Astrocyte of the hippocampus (primary cell): ENCODE results near the gene MINDY3.
"Not testable (repeated sequence)": the region's sequence is repeated elsewhere in the genome, so short reads cannot be mapped to it uniquely, and the experiment has no call there.

Experiments used
- DNase-seq: peaks from one replicate; pipeline ENCODE4 v3.0.0; 2011; ENCODE audit warnings: low read depth, low spot score

Gene MINDY3

DNA sequence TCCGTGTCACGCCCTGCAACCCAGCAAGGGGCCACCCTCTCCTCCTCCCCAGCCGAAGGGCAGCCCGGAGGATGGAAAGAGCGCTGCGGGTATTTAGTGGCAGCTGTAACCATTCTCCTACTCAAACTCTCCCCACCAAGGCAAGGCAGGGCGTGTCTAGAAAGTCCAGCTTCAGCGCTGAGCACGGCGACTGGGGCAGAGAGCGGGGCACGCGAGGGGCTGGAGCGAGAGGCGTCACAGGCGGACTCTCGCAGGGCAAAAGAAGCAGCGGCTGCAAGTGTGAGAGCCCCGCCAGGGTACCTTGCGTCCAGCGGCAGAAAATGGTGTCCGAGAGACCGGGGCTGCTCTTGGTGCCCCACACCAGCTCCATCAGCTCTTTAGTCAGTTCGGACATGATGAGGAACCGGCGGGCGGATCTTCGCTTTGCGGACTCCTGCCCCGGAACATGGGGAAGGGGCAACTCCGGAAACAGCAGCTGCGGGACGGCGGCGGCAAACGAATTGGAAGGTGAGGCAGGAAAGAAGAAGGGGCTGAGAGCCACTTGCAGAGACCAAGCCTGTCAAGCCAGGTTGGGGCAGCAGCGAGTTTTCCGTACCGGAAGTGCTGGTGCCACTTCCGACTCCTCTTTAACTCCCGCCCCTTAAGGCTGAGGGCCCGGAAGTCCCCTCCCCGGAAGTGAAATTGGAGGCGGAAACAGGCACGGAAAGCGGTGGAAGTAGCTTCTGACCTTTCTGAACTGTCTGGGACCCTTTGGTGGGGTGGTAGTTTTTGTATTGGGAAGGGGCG is at the start of gene MINDY3:
Gene MINDY3, minus strand, starts transcription at position 602 of the 786 bp plus-strand sequence. Its CDS starts 208 bp downstream, at position 394.
- DNase-seq: peak; percentile 87

DNA sequence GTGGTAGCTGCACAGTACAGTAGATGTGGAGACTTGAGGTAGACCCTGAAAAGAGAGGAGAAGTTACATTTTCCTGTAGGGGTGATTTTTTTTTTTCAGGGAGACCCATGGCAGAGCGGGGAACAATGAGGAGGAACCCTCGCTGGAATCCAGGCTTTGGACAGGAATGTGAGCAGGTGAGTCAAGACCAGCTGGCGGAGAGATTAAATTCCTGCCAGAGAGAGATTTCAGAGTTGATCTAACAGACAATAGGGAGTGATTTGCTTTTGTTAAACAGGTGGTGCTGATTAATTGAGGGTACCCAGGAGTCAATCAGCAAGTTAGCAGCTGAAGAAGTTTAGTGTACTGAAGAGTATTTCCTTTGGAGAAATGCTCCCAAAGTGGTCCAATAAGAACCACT is 41.6 kb upstream of the MINDY3 start:
- no peak for DNase-seq

DNA sequence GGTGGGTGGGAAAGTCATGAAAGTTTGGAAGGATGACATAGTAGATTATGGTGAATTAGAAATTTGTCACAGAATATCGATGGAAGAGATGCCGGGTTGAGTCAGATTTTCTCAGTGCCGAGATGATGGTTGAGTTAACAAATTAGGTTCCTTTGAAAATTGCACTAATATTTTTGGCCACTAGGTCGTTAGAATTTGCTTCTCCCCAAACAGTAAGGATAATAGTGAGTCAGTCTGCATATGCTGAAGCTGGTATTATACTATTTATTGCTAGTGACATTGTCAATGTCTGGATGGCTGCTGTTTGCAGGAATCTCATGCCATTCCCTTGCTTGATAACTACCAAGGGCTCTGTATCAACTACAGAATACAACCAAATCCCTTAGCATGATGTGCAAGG is 37.7 kb upstream of the MINDY3 start:
- DNase-seq: no peak

DNA sequence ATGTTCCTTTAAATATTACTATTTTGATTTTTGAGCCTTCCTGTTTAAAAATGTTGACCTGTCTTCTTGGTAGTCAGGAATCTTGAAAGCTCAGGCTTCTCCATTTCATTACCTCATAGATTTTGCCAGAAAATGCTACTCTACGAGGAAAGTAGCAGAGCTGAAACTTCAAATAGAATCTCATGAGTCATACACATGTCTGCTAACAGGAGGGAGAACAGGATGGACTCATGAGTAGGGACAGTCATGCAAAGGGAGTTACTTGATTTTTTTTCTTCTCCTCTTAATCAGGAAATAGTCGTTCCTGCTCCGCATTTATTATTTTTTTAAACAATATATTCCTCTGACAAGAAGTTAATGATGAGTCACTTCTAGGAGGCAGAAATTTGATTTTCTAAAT is 37.0 kb upstream of the MINDY3 start:
- DNase-seq: peak; percentile 7

DNA sequence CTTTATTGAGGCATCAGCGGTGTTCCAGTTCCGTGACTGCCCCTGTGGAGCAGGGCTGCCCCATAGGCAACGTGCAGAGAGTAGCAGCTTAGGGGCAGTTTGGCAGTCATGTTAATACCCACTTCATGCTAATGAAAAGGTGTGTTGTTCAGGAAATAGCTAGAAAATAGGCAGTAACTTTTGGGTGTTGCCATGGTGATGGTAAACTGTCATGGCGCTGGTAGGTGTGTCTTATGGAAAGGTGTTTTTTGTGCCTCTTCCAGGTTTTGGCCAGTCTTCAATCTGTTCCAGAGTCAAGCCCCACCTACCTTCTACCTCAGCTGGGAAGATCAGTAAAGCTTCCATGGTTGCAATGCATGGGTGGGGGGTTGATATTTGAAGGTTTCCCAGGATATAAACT is 36.3 kb upstream of the MINDY3 start:
- no peak for DNase-seq

DNA sequence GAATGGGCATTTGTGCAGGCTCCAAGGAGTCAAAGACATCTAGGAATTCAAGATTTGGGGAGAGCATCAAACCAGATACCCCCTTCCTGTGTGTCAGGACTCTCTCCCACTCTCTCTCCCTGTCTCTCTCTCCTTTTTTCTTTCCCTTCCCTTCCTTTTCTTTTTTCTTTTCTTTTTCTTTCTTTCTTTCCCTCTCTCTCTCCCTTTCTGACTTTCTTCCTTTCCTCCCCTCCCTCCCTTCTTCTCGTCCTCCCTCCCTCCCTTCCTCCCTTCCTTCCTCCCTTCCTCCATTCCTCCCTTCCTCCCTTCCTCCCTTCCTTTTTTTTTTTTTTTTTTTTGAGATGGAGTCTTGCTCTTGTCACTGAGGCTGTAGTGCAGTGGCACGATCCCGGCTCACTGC is 24.1 kb upstream of the MINDY3 start:
- no peak for DNase-seq

DNA sequence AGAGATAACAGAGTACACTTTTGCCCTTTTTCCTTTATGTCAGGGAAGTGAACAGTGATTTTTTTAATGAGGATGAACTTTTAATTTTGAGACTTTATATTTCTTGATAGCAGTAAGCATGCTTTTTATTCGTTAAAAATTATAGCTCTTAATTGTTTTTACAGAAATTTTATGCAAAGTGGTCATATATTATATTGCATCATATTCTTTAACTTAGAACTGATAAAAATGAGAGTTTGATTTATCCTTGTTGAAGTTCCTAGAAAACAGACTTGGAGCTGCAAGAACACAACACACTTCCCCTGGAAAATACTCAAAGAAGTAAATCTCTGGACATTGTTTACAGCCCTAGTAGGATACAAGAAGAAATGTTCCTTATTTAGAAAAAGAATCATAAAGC is 21.2 kb upstream of the MINDY3 start:
- DNase-seq: no peak

DNA sequence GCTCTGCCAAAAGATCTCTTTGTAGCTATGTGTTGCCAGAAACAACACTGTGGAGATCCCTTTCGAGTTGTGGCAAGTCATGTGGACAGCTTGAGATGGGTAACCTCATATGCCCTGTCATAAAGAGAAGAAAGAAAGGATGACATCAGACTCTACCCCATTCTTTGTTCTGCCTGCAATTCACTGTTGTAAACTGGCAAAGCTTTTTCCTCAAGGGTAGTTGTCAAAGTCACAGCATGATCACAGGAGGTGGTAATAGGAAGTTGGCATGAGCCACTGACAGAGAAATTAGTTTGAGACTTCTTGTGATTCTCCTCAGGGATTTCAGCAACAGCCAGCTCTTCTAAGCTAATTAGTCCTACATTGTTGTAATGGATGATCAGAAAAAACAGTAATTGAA is 19.4 kb upstream of the MINDY3 start:
- no peak for DNase-seq

DNA sequence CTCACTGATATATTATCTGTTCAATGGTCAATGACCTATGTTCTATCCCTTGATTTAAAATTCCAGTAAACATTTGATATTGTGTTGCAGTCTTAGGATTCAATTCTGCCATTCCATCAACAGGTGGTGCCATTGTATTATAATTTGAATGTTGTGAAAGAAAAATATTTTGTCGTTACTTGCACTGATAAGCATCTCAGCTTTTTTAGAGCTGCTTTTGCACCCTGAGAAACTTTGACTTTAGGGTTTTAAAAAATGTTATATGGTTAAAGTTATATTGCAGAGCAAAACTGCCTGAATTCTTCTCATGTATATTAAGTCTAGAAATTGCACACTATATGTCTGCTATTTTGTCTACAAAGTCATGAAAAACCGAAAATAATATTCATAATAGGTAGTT is 18.8 kb upstream of the MINDY3 start:
- DNase-seq: peak; percentile 51

DNA sequence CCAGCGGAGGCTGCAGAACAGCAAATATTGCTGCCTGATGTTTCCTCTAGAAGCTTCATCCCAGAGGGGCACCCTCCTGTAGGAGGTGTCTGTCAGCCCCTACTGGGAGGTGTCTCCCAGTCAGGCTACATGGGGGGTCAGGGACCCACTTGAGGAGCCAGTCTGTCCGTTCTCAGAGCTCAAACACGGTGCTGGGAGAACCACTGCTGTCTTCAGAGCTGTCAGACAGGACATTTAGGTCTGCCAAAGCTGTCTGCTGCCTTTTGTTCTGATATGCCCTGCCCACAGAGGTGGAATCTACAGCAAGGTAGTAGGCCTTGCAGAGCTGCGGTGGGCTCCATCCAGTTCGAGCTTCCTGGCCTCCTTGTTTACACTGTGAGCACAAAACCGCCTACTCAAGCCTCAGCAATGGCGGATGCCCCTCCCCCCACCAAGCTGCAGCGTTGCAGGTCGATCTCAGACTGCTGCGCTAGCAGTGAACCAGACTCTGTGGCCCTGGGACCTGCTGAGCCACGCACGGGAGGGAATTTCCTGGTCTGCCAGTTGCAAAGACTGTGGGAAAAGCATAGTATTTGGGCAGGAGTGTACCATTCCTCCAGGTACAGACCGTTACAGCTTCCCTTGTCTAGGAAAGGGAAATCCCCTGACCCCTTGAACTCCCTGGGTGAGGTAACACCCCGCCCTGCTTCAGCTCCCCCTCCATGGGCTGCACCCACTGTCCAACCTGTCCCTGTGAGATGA is 17.7 kb upstream of the MINDY3 start:
- DNase-seq: no peak

DNA sequence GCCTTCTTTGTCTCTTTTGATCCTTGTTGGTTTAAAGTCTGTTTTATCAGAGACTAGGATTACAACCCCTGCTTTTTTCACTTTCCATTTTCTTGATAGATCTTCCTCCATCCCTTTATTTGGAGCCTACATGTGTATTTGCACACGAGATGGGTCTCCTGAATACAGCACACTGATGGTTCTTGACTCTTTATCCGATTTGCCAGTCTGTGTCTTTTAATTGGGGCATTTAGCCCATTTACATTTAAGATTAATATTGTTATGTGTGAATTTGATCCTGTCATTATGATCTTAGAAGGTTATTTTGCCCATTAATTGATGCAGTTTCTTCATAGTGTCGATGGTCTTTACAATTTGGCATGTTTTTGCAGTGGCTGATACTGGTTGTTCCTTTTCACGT is 16.0 kb upstream of the MINDY3 start:
- not testable (repeated sequence) for DNase-seq

DNA sequence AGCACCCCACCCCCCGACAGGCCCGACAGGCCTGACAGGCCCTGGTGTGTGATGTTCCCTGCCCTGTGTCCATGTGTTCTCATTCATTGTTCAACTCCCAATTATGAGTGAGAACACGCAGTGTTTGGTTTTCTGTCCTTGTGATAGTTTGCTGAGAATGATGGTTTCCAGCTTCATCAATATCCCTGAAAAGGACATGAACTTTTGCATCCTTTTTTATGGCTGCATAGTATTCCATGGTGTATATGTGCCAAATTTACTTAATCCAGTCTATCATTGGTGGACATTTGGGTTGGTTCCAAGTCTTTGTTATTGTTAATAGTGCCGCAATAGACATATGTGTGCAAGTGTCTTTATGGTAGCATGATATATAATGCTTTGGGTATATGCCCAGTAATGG is 12.3 kb upstream of the MINDY3 start:
- DNase-seq: not testable (repeated sequence)

DNA sequence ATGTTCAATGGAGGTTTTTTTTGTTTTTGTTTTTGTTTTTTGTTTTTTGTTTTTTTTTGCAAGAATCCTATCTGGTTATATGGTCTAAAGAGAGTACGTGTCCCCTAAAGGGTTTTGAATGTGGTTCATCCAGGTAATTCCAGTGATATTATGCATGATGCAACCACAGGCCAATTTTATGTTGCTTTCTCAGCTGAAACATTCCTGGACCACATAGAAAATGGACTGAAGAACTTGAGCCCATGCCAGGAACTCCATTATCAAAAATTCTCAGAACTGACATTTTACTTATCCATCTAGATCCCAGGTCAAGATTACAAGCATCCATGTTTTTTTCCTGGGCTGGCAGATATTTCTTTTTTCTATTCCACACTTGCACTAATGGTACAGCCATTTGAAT is 11.5 kb upstream of the MINDY3 start:
- DNase-seq: no peak

DNA sequence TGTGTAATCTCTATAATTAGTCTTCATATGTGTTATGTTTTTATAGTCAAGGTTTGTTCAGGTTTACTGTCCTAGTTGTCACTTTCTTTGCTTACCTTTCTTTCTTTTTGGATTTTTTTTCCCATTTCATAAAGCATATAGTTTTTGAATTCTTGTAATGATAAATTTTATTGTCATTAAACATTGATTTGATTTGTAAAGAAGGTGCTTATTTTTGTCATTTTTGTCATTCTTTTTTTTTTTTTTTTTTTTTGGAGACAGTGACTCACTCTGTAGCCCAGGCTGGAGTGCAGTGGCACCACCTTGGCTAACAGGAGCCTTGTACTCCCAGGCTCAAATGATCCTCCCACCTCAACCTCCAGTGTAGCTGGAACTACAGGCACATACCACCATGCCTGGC is 9.6 kb upstream of the MINDY3 start:
- DNase-seq: no peak

DNA sequence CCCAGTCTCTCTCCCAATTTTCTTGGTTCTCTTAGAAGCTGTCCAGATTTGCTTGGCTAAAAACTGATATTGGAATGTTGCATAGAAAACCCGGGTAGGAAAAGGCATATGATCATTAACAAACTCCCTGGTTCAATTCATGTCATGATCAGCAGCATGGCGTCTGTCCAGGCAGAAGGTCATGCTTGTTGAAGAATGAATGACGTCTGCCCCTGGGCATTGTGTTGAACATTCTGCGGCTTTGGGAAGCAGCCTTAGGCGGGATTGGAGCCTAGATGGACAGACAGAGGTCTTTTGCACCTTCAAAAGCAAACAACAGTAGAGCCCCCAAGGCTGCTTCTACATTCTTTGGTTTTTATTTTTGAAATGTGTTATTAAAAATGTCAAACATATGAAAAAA is 7.7 kb upstream of the MINDY3 start:
- peak; percentile 12 for DNase-seq

DNA sequence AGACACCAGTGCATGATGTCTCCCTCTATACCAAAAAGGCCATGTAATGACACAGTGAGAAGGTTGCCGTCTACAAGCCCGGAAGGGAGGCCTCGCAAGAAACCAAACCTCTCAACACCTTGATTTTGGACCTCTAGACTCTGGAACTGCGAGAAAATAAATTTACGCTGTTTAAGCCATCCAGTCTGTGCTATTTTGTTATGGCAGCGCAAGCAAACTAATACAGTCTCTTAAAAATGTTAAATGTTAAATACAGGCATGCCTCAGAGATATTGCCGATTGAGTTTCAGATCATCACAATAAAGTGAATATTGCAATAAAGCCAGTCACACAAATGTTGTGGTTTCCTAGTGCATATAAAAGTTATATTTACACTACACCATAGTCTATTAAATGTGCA is 5.0 kb upstream of the MINDY3 start:
- DNase-seq: no peak

DNA sequence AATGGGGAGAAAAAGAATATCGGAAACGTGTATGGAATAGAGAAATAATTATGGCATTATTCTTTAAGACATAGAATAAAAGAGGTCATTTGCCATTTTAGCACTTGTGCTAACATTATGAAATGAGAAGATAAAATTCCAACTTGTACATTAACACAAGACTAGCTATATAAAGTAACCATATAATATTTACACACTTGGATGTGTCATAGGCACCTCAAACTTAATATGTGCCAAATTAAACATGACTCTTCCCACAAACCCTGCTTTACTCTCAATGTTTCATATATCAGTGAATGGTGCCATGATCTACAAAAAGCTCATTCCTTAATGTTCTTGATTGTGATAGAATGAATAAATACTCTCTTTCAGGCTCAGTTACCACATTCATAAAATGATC is 4.1 kb upstream of the MINDY3 start:
- no peak for DNase-seq

DNA sequence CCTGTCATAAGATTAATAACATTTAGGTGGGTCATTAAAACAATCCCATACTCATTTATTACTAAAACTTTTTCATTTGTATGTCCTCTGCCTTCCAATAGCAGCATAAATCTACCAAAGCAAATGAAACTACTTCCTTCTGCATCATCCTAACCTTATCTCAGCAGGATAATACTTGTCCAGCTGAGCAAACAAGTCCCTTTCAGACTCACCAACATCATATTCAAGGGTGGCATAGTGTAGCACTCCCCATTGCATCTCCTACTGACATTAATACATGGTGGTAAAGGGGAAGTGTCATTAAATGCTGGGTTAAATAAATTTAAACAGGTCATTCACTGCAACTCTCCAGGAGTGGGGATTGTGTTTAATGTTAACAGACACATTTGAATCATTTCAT is 3.4 kb upstream of the MINDY3 start:
- no peak for DNase-seq

DNA sequence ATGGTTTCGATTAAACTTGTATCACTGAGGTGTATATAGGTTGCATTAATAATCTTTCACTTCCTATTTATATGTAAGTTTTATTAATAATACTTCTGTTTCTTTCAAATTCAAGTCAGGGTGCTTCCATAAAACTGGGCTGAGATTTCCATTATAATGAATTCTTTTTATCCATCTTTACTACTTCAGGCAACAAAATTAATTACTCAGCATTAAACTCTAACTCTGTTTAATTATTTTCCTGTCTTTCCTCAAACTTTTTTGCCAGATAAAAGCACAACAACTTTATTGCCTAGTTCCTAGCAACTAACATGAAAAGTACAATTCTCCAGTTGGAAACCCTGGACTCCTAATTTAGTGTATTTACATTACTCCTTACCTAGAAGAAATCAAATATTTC is 3.0 kb upstream of the MINDY3 start:
- no peak for DNase-seq

DNA sequence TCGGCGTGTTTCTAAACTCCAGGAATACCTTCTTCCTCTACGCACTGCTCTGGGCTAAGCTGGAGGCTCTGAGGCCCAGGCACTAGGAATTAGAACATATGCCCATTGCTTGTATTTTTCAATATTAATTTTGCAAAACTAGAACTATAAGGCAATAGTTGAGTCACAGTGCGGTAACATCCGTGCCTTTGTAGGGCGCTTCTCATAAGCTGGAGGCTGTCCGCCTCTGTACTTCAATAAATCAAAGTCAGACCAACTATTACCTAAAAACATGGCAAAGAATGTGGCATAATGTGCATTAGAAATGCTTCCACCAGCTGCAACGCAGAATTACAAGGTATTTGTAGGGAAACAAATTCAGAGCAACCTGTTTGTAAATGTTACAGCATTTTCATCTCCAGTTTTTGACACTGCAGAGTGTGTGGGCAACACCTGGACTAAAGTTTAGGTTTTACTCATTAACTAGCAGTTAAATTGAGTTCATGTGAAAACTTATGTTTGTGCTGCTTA is 440 bp upstream of the MINDY3 start:
- no peak for DNase-seq

DNA sequence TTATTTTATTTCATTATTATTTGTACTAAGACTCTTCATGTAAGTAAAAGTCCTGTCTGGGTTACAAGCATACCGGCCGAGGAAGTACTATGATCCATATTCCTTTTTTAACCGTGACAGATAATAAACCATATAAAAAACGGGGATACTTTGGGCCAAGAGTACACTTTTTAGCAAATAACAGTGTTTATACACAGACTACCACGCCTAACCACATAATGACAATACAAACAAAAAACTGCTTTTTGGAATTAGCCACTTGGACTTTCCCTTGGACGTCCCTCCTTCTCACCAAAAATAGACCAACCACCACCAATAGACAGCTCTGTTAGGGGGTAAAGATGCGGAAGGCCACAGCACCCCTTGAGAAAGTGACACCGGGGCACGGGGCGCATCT is 800 bp downstream of the MINDY3 start:
- DNase-seq: no peak

DNA sequence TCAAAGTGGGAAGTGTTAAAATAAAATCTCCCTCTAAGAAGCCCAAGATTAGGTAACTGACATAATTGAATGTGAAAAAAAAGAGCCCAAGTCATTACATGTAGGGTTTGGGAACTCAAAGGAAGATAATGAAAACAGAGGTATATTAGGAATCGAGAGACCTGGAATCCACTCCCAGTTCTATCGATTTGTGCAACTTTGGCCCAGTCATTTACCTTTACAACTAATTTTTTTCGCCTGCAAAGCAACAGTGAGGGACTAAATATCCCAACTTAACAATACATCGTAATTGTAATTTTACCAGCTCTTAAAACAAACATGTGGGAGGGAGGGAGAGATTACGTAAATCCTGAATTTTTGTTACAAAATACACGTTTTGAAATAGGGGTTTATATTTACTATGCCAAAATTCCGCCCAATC is 1.4 kb downstream of the MINDY3 start:
- DNase-seq: no peak

DNA sequence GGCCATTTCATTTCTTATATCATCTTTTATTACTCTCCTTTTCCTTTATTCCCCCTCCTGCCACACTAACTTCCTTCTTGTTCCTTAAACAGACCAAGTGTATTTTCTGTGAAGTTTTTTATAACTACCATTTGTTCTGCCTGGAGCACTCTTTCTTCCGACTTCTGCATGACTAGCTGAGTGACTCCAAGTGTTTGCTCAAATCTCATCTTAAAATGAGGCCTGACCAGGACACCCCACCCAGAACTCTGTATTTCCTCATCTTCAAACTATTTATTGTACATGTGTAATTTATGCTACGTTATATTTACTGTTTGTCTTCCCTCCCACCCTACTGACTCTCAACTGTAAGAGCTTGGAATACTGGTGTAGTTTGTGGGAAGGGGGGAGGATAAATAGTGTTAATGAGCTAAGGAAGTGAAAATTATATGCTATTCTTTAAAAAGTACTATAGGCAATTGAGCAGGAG is 3.2 kb downstream of the MINDY3 start:
- DNase-seq: no peak
